ENCODE measurements around the gene STXBP1. TPM values are rescaled to one million over a fixed set of nuclear protein-coding genes. Genes with fewer than 3 reads are reported as not detected.

Gene STXBP1
- total and polyA plus RNA-seq, 9 of the 15 experiments (the other 6 are each of a cell fraction or from before 2014, with no cell fraction given) = 4.6 to 35.1 (median 9.7) TPM

- POLR2A ChIA-PET = no interaction called here
- Histone ChIP-seq H3K36me3 (ENCODE audit: control insufficient read depth, insufficient read depth, low read length) (no peaks in the 10 kb centered on the region), H3K27me3 (ENCODE audit: control insufficient read depth in 2 of 2, insufficient read depth in 2 of 2, low read length in 2 of 2) (no peaks in the 10 kb centered on the region), H3K9ac (ENCODE audit: insufficient read depth in 1 of 2, low read depth in 2 of 2, low read length in 2 of 2) (no peak overlapping the region), H3K9me3 (replicated peaks; ENCODE audit: control insufficient read depth, insufficient read depth, low read depth, low read length) (no peaks in the 10 kb centered on the region), H3K27ac (ENCODE audit: extremely low read depth, low read depth, low read length) (no peak overlapping the region), H3K79me2 (ENCODE audit: control insufficient read depth, insufficient read depth, low read length) (no peaks in the 10 kb centered on the region), H3K4me1 (replicated peaks in 1 of 2; ENCODE audit: control insufficient read depth in 2 of 2, insufficient read depth in 2 of 2, low read length in 2 of 2) (peaks cover 10 to 15% of the 10 kb centered on the region in 2 experiments; a peak in 4 of 5 replicates), H3K4me2 (ENCODE audit: insufficient read depth, low read length) (no peak overlapping the region), H4K20me1 (replicated peaks; ENCODE audit: control insufficient read depth, insufficient read depth, low read length) (no peaks in the 10 kb centered on the region), H2AFZ (ENCODE audit: low read depth, low read length) (no peak overlapping the region), H3K4me3 (no peak overlapping the region), H3K9me1 (ENCODE audit: control insufficient read depth, insufficient read depth, low read length) (no peaks in the 10 kb centered on the region)
- no peak for DNase-seq (ENCODE audit: extremely low read depth in 1 of 4, low spot score in 3 of 4)
- in situ Hi-C loops (cut with MboI) = no loop called here
- intact Hi-C loops (cut with micrococcal nuclease) = no loop called here
- WGBS (ENCODE audit: insufficient coverage, low coverage, missing lambda C conversion rate) = 11% methylated on average over 1 of the region's 1 CpG
- no peak for TF ChIP-seq HNRNPH1 (optimal IDR thresholded peaks at IDR 0.05; ENCODE audit: low read depth, low read length)
- no peak for TF ChIP-seq MCM5 (IDR thresholded peaks at IDR 0.05; ENCODE audit: low read depth)
- no peak for TF ChIP-seq XRCC3 (IDR thresholded peaks at IDR 0.05)
- TF ChIP-seq RNF2 (IDR thresholded peaks at IDR 0.05) = no peak
- TF ChIP-seq SIX5 (IDR thresholded peaks at IDR 0.05; ENCODE audit: borderline replicate concordance in 1 of 2, insufficient read depth in 1 of 2, low read depth in 1 of 2, low read length in 2 of 2) = no peak
- no peak for TF ChIP-seq CBFA2T3 (IDR thresholded peaks at IDR 0.05)
- TF ChIP-seq PHF20 (IDR thresholded peaks at IDR 0.05; ENCODE audit: partially characterized antibody) = no peak
- TF ChIP-seq MAZ (CRISPR knock-in tag; conservative IDR thresholded peaks at IDR 0.05 in 1 of 2, IDR thresholded peaks at IDR 0.05 in 1 of 2) = no peak
- TF ChIP-seq ZNF77 (CRISPR knock-in tag; IDR thresholded peaks at IDR 0.05) = no peak
- TF ChIP-seq SNRNP70 (optimal IDR thresholded peaks at IDR 0.05; ENCODE audit: low read depth, low read length) = no peak
- no peak for TF ChIP-seq SRSF7 (optimal IDR thresholded peaks at IDR 0.05; ENCODE audit: low read depth, low read length)
- TF ChIP-seq NONO (IDR thresholded peaks at IDR 0.05; ENCODE audit: low read depth in 2 of 2, low read length in 1 of 2) = no peak
- TF ChIP-seq PHB2 (IDR thresholded peaks at IDR 0.05; ENCODE audit: low read depth) = no peak
- TF ChIP-seq ARNT (IDR thresholded peaks at IDR 0.05) = no peak
- TF ChIP-seq EHMT2 (IDR thresholded peaks at IDR 0.05) = no peak
- no peak for FAIRE-seq
- CTCF ChIA-PET (ENCODE audit: low intra/inter-chr PET ratio) = no interaction called here
- ATAC-seq = no peak
- no TSS peak for BruUV-seq (replicated peaks)
These were observed 6.0 kb upstream of the STXBP1 start for GRCh38 chr9:127606043-127606442.

Measured in K562 (cell line).